ENCODE results near the gene PRKAG1.

GRCh38 chr12:49026101-49026500 lies 7.5 kb upstream of the PRKAG1 start:
- TF ChIP-seq GATA2 (IDR thresholded peaks at IDR 0.05; ENCODE audit: low read depth, low read length) = no peak
- no peak for TF ChIP-seq GATA3 (IDR thresholded peaks at IDR 0.05; ENCODE audit: low read depth, low read length)

Measured in SH-SY5Y (cell line).